GM21367 (cell line): ENCODE results near the gene GP2.

ENCODE experiments used
- ATAC-seq: cut with Tn5 transposase; IDR thresholded peaks from one replicate; pipeline ENCODE4 v1.9.1; 2021; ENCODE audit not compliant: unreplicated experiment

The GP2 gene

DNA sequence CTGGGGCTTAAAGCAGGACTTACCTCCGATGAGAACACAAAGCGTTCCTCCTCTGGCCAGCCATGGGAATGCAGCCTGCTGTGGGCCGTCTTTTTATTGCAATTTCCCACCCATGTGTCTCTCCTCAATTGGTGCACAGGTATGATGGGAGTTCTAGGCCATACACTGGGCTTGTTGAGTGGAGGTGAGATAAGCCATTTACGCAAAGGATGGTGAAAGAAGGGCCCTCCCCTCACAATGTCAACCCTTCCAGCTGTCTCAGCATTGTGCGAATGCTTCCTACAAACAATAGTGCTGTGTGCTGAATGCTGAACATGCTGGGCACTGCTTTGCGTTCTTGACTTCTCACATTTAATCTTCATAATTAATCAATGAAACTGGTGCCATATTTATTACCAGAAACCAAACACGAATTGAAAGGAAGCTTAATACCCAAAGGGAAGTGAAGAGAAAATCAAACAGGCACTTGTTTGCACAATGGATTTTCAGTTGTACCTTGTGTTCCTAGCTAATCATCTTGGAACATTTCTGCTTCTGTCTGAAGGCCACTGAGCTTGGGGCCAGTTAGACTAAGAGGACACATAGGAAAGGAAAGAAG is at the start of gene GP2:
TSS of gene GP2 (minus strand) at position 70 of the 598 bp plus-strand sequence. CDS start 1,082 bp downstream, outside the sequence.
- ATAC-seq = no peak

GRCh38 chr16:20372701-20373100 is 45.4 kb upstream of the GP2 start:
- no peak for ATAC-seq

DNA sequence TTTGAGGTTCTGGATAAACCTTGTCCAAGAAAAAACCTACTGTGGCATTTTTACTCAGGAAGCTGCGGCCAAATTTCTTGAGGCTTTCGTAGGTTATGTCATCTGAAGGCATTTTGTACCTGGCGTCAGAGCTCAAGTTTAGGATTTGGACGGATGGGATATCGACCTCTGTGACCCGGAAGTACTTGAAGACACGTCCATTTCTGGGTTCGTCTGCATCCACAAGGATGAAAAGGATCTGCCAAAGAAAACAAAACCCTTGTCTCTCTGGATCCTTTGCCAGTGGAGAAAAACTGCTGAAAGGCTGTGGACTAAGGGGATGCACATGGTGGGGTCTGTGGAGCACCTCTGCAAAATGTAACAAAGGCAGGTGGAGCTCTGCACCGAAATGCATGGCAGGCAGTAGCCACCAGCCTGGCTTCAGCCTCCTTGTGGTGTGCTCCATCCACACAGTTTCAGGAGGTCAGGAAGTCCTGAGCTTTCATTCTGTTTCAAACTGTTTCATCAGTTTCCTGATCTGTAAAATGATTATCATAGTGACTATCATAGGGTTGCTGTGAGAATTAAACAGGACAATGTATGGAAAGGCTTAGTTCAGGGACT is 42.2 kb upstream of the GP2 start:
- ATAC-seq = no peak

DNA sequence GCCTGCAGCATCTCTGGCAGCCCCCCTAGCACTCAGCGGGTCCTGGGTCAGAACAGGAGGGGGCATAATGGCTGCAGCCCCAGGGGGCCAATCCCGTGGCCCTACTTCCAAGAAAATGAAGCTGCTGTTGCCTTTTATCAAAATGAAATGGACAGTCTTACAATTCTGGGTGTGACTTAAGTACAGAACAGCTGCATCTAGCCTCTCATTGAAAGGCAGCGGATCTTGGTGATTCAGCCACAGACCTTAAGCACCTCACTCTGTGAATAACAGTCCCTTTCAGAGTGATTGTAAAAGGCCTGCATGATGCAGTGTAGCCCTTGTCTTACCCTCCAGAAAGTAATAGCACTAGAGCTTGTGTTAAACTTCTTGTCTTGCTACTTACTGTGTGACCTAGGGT is 36.7 kb upstream of the GP2 start:
- ATAC-seq = no peak

- no peak for ATAC-seq
These were observed 35.9 kb upstream of the GP2 start for GRCh38 chr16:20363191-20363590.

GRCh38 chr16:20359997-20360396 is 32.7 kb upstream of the GP2 start:
- no peak for ATAC-seq

DNA sequence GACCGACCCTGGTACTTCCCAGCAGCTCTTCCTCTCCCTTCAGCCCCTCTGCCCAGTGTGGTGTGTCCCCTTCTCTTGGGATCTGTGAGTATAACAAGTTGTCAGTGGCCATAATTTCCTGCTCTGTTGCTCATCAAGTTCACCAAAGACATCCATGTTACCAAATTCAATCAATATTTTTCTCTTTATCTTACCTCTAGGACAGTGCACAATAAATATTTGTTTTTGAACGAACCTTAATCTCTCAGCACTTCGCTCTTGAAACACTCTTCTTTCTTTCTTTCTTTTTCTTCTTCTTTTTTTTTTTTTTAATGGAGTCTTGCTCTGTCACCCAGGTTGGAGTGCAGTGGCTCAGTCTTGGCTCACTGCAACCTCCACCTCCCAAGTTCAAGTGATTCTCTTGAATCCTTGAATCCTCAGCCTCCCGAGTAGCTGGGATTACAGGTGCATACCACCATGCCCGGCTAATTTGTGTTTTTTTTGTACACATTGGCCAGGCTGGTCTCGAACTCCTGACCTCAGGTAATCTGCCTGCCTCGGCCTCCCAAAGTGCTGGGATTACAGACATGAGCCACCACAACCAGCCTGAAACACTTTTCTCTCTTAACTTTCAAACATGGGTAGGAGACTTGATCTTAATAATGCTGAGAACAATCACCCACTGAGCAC is 27.9 kb upstream of the GP2 start:
- no peak for ATAC-seq

GRCh38 chr16:20353379-20353778 is 26.1 kb upstream of the GP2 start:
- ATAC-seq = no peak

DNA sequence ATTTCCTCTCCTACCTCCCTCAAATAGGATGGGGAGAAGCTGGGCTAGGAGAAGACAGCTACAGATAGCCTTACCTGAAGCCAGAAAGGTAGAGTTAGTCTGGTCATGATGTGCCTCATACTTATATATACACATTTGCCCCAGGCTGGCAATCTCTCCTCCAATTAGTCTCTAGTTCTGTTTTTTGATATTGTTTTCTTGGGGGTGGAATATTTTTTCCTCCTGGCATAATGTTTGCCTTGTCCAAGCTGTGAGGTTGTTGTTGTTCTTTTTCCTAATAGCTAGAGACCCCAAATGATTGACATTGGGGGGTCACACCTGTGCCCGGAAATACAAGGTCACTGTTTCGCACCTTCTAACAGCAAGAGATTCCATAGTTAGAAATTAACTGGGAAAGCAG is 25.3 kb upstream of the GP2 start, which contains the start of gene UMOD:
TSS of gene UMOD (minus strand) at position 101 of the 400 bp plus-strand sequence. CDS start 1,978 bp downstream, outside the sequence.
- ATAC-seq = no peak

DNA sequence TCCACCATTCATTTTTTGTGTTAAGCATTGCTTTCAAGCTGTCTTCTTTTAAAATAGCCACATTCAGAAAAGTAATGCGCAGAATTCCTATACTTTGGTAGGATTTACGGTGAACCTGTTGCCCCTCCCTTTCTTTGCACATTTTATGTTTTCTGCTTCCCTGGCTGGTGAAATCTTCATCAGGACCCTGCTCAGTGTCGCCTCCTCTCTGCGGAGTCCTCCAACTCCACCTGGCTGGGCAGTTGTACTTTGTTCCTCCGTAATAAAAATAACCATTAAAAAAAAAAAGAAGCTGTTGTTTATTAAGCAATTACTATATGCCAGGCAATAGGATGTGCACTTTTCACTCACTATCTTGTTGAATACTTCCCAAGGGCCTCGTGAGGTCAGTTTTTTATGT is 22.3 kb upstream of the GP2 start:
- ATAC-seq = no peak

GRCh38 chr16:20348365-20349185 is 21.3 kb upstream of the GP2 start:
- ATAC-seq = no peak

DNA sequence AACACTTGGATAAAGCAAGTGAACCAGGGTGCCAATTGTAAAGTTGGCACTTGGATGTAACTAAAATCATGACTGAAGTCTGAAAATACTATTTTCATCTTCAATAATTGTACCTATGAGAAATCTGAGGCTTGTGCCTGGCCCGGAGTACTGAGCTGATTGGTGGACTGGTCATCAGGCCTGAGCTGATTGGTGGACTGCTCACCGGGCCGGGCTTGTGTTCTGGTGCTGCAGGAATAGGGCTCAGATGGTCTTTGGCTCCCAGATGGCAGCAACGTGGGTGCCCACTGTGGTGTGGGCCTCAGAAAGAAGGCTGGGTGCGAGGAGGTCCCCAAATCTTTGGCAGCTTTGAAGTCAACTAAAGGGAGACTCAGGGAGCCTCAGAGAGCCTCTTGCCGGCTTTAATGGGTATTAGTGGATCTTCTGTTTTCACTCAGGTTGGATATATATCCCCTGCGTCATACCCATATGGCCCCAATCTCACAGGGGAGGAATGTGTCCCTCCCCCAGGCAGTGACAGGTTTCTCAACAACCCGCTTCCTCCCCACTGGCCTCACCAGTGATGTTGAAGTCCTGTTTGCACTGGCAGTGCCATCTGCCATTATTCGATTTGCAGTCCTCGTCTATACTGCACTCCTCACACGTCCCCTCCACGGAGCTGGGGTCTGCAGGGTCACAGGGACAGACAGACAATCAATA is 20.5 kb upstream of the GP2 start:
- ATAC-seq = no peak

- ATAC-seq = no peak
These were observed 17.3 kb upstream of the GP2 start for GRCh38 chr16:20344611-20345010.

DNA sequence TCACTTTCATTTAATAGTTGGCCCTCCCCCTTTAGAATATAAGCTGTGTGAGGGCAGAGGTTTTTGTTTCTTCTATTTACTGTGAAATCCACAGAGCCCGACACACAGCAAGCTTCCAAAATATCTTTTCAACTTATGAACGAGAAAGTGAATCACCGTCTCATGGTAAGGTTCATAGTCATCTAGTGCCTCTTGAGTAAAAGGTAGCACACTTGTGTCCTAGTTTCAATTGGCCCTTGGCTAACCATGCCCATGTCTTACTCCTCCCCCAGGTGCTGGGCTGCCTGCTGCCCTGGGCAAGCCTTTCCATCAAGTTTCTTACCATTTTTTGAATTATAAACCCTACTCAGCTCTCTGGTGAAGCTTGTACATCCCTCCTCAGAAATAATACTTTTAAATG is 12.4 kb upstream of the GP2 start:
- no peak for ATAC-seq

- ATAC-seq = no peak
These were observed 9.6 kb upstream of the GP2 start for GRCh38 chr16:20336955-20337354.

DNA sequence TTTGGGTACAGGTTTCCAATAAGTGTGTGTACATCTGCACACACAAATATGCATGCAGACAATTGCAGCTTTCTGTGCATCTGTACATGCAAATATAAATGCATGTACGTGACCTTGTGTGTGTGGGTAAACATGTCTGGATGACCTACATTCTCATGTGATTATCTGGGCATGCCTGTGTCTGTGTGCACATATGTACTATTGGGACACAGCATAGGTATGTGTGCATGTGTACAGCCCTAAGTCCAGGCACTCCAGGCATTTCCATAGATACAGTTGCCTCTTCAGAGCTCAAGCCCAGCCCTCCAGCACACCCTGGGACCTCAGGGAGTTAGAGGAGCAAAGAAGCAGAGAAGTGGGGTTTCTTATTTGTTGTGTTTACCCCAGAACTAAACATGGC is 7.1 kb upstream of the GP2 start:
- no peak for ATAC-seq

- ATAC-seq = no peak
These were observed 5.8 kb upstream of the GP2 start for GRCh38 chr16:20333120-20333519.

- no peak for ATAC-seq
These were observed 5.1 kb upstream of the GP2 start for GRCh38 chr16:20332411-20332810.

DNA sequence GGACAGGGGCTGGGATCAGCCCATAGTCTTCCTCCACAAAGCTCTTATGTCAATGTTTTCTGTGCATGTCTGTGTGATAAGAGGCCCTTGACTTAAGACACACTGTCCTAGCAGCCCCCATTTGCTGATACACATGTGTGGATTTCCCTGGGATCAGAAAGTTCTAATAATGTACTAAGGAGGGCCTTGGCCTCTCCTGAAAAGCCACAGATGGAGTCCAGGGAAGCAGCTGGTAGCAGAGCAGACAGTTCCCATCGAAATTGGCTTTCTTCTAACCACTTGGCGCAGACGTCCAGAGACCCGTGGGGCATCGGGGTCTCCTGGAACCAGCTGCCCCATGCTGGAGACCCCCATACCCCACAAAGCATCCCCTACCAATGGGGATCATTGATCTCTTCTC is 4.3 kb upstream of the GP2 start:
- no peak for ATAC-seq

DNA sequence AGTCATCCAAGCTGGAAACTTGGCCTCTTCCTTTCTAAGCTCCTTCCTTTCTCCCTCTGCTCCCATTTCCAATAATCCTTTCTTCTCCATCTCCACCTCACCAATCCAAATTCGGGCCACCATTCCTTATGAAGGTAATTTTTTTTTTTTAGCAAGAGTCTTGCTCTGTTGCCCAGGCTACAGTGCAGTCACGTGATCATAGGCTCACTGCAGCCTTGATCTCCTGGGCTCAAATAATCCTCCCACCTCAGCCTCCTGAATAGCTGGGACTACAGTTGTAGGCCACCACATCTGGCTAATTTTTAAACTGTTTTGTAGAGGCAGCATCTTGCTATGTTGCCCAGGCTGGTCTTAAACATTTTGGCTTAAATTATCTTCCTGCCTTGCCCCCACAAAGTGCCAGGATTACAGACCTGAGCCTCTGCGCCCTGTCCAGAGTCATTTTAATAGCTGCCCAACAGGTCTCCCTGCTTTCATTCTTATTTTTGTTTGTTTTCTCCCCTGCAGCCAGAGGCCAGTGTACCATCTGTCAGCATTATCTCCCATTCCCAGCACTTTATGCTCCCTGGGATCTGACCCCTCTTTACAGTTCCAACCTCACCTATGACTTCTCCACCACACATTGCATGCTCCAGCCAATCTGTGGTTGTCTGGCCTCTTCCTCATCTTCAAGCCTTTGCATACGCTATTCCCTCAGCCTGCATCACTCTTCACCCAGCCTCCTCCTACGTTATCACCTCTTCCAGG is 2.3 kb upstream of the GP2 start:
- no peak for ATAC-seq
